Measurements from ENCODE around the gene KCNH3.
A peak's percentile ranks its signal among the peaks of the same experiment; 100 is the strongest.

The KCNH3 gene

DNA sequence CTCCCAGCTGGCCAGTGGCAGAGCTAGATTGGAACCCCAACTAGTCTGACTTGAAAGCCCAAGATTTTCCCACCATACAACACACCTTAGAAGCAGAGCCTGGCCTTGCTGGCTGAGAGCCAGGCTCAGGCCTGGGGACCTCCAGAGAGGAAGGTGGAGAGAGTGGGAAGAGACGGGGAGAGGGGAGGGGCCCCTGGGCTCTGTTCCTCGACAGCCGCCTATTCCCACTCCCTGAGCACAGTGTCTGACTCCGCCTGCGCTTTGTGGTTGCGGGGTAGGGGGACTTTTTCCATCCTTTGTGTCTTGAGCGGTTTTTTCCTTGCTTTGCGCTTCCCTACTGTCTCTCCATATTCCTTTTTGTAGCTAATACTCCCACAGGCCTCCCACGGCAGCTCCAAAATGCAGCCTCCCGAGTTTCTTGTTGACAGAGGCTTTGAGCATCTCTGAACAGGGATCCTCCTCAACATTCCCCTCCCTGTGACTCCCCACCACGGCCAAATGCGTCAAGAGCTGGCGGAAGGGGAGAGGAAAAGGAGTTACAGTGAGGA lies 4.0 kb upstream of the KCNH3 start:
- H3K4me3 ChIP-seq (replicated peaks; ENCODE audit: low read depth, low read length), result no peak overlapping the region
- DNase-seq (ENCODE audit: extremely low read depth, low read depth), result no peak
- TF ChIP-seq CTCF (IDR thresholded peaks at IDR 0.05; ENCODE audit: low read depth, low read length, missing control alignments), result no peak

- DNase-seq (ENCODE audit: extremely low read depth, low read depth), result no peak
- no peak for TF ChIP-seq CTCF (IDR thresholded peaks at IDR 0.05; ENCODE audit: low read depth, low read length, missing control alignments)
- H3K4me3 ChIP-seq (replicated peaks; ENCODE audit: low read depth, low read length), result no peak overlapping the region
Measured at GRCh38 chr12:49535921-49536525, 2.8 kb upstream of the KCNH3 start.

- no peak overlapping the region for H3K4me3 ChIP-seq (replicated peaks; ENCODE audit: low read depth, low read length)
- TF ChIP-seq CTCF (IDR thresholded peaks at IDR 0.05; ENCODE audit: low read depth, low read length, missing control alignments), result no peak
- DNase-seq (ENCODE audit: extremely low read depth, low read depth), result no peak
Measured at GRCh38 chr12:49536526-49537071, 2.2 kb upstream of the KCNH3 start.

- H3K4me3 ChIP-seq (replicated peaks; ENCODE audit: low read depth, low read length), result peak overlapping the region; percentile 25
- TF ChIP-seq CTCF (IDR thresholded peaks at IDR 0.05; ENCODE audit: low read depth, low read length, missing control alignments), result no peak
- no peak for DNase-seq (ENCODE audit: extremely low read depth, low read depth)
Measured at GRCh38 chr12:49537231-49537751, 1.5 kb upstream of the KCNH3 start.

- TF ChIP-seq CTCF (IDR thresholded peaks at IDR 0.05; ENCODE audit: low read depth, low read length, missing control alignments), result no peak
- no peak for DNase-seq (ENCODE audit: extremely low read depth, low read depth)
- peak overlapping the region; percentile 25 for H3K4me3 ChIP-seq (replicated peaks; ENCODE audit: low read depth, low read length)
Measured at GRCh38 chr12:49537752-49538509, 899 bp upstream of the KCNH3 start.

- no peak overlapping the region for H3K4me3 ChIP-seq (replicated peaks; ENCODE audit: low read depth, low read length)
- TF ChIP-seq CTCF (IDR thresholded peaks at IDR 0.05; ENCODE audit: low read depth, low read length, missing control alignments), result no peak
- DNase-seq (ENCODE audit: extremely low read depth, low read depth), result no peak
Measured at GRCh38 chr12:49539406-49540228, 787 bp downstream of the KCNH3 start.

Measured in HFF-Myc (cell line).